T-helper 2 cell treated with Interferon-gamma antibody and Interleukin-4, amounts not matched to agents 100 ng/mL and 5 ng/mL, for 36 hours (primary cell): ENCODE data around the gene MARK3. TPM values are rescaled to one million over a fixed set of nuclear protein-coding genes. Genes with fewer than 3 reads are reported as not detected.

Experiments used
- intact Hi-C: fragments of 100-400 bp; cut with micrococcal nuclease; formaldehyde crosslinking; loops from one replicate; pipeline ENCODE4 v1.15.1; 2023
- total RNA-seq: library from RNA; stranded (reverse); gene quantifications from 2 replicates; pipeline ENCODE4 v1.2.3, GENCODE V29; 2022

Gene MARK3
- total RNA-seq, 1 donor from 2014 or later = 78.0 TPM

DNA sequence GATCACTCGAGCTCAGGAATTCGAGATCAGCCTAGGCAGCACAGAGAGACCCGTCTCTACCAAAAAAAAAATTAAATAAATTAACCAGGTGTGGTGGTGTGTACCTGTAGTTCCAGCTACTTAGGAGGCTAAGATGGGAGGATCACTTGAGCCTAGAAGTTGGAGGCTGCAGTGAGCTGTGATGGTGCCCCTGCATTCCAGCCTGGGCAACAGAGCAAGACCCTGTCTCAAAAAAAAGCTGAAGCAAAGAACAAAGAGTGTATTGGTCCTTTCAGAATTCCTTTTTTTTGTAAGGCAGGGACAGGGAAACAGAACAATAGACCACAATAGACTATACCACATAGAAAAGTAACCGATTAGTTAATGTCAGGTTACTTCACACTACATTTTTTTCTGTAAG is 47.4 kb downstream of the MARK3 start:
- intact Hi-C loops = no loop called here

- intact Hi-C loops = no loop called here
Observed at GRCh38 chr14:103433916-103434563, 48.8 kb downstream of the MARK3 start.

DNA sequence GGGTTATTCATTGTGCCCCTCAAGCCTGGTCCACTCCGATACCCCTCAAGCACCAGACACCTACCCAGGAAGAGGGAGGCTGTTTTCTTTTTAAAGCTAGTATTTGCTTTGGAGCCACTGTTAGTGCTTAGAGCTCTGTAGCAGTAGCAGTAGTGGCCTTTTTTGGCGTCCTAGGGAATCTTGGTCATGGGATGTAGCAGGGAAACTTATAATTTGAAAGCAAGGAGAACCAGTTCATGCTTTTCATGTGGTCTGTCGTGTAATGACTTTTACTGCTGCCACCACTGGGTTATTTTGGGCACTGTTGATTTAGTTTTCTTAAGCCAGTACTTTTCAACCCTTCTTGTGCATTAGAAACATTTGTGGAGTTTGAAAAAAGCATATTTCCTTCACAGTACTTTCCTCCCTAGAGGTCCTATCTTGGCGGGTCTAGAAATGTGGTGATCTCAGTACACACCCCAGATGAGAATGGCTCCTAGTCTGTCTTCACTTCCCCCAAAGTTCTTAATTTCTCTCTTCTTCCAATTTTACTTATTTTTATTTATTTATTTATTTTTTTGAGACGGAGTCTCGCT is 49.7 kb downstream of the MARK3 start:
- intact Hi-C loops = no loop called here

DNA sequence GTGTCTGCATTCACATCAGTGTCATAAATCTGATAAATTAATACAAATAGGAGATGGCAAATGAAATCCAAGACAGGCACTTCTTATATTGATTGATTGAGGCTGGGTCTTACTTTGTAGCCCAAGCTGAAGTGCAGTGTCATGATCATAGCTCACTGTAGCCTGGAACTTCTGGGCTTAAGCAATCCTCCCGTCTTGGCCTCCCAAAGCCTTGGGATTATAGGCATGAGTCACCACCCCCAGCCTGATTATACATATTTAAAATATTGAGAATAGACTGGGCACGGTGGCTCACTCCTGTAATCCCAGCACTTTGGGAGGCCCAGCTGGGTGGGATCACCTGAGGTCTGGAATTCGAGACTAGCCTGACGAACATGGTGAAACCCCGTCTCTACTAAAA is 51.3 kb downstream of the MARK3 start:
- intact Hi-C loops = no loop called here

DNA sequence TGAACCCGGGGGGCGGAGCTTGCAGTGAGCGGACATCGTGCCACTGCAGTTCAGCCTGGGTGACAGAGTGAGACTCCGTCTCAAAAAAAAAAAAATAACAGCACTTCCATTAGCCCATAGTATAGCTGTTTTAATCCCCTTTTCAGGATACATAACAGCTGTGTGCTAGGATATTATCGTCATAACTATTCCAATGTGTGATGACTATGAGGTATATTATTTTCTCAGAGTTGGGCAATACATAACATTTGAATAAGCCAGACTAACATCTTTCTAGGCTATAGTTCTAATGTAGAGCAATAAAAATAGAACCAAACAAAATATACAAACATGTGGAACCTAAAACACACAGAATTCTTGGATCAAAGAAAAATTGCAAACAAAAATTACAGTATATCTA is 57.1 kb downstream of the MARK3 start:
- intact Hi-C loops = no loop called here

GRCh38 chr14:103443111-103443510 is 57.9 kb downstream of the MARK3 start:
- intact Hi-C loops = no loop called here

- intact Hi-C loops = no loop called here
Observed at GRCh38 chr14:103444837-103445524, 59.8 kb downstream of the MARK3 start.

DNA sequence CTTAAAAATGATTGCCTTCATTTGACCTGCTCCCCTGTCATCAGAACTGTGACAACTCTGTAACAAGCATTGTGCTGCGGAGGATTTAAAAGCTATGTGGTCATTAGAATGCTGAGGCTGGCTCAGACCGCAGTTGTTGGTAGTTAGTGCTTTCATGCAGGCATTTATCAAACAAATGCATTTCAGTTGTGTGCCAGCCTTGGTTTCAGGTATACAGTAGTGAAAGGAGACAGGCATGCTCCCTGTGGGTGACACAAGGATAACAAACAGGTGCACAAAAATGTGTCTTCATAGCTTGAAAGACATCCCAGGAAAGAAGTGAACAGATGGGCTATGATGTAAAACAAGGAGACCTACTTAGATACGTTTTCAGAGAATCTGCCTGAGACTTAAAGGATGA is 60.6 kb downstream of the MARK3 start:
- intact Hi-C loops = no loop called here

GRCh38 chr14:103448097-103448496 is 62.9 kb downstream of the MARK3 start:
- intact Hi-C loops = no loop called here

- intact Hi-C loops = no loop called here
Observed at GRCh38 chr14:103449634-103450161, 64.5 kb downstream of the MARK3 start.

GRCh38 chr14:103450416-103450815 is 65.2 kb downstream of the MARK3 start:
- intact Hi-C loops = no loop called here

GRCh38 chr14:103451401-103451800 is 66.2 kb downstream of the MARK3 start:
- intact Hi-C loops = no loop called here

- intact Hi-C loops = no loop called here
Observed at GRCh38 chr14:103453791-103454190, 68.6 kb downstream of the MARK3 start.

GRCh38 chr14:103456167-103456835 is 71.1 kb downstream of the MARK3 start:
- intact Hi-C loops = no loop called here

- intact Hi-C loops = no loop called here
Observed at GRCh38 chr14:103460415-103460814, 75.2 kb downstream of the MARK3 start.

DNA sequence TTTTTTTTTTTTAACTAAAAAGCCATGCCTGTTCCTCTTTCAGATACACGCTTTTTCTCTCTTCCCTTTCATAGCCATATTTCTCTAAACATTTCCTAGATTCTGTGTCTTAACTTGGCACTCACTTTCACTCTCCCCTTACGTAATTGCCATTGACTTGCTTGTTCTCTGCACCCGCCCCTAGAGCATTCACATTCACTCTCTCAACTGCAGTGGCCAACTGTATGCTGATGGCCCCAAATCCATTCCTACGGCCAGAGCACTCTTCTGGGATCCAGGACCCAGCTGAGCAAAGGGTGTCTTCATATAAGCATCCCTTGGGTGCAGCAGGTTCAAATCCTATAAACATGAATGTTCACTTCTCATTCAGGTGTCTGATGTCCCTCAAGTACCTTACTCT is 77.9 kb downstream of the MARK3 start:
- intact Hi-C loops = no loop called here

DNA sequence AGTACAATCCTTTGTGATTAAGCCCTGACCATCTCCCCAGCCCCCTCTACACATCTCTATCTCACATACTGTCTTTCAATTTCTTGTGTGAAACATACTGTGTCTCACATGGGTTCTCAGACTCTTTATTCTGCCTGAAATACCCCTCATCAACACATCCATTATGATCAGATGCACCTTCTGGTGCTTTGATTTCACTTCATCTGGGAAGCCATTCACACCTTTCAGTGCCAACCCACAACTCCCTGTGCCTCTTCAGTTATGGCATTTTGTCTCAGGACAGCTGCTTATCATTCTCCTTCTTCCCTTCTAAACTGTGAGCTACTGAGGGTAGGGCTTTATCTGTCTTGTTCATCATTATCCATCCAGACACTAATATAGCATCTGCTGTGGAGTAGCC is 78.6 kb downstream of the MARK3 start:
- intact Hi-C loops = no loop called here

DNA sequence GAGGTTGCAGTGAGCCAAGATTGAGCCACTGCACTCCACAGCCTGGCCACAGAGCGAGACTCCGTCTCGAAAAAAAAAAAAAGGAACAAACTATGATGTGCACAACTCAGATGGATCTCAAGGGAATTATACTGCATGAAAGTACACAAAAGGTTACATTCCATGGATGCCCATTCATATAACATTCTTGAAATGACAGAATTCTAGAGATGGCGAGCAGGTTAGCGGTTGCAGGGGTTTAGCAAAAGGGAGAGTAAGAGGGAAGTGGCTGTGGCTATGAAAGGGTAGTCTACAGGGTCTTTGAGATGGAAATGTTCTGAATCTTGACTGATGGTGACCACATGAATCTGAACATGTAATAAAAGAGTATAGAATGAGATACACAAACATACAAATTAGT is 87.7 kb downstream of the MARK3 start:
- intact Hi-C loops = no loop called here

- intact Hi-C loops = no loop called here
Observed at GRCh38 chr14:103474893-103475292, 89.7 kb downstream of the MARK3 start.

GRCh38 chr14:103476065-103476464 is 90.8 kb downstream of the MARK3 start:
- intact Hi-C loops = no loop called here

DNA sequence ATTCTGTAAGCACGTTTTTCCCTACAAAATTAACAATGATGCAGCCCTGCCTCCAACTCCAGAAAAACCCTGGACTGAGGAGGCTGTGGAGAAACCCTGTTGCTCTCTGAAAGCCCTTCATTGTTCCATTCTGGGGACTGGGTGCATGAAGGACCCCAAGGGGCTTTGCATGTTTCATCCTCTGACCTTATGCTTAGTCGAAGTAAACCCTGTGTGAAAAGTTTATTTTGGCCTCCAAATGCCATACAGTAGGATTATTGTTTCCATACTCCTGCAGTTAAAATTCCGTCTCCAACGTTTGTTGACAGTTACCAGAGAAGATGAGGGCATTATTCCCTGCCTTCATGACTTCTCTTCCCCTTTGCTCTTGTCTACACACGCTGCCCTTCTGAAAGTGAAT is 91.4 kb downstream of the MARK3 start:
- intact Hi-C loops = no loop called here

DNA sequence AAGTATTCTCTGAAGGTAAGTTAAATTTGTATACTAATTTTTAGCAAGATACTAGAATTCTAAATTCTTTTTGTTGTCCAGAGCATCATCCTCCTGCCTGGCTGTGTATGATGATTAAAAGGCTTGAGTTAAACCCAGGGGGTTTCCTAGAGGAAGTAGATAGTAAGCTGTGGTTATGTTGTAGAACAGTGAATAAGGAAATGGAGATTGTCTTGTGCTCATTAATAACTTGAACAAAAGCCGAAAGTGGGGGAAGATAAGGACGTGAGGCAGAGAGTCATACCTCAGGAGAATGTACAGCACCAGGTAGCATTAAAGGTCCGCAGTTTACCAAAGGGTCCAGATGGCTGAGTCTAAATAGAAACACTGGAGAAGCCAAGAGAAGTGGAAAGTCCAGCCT is 95.4 kb downstream of the MARK3 start:
- intact Hi-C loops = no loop called here
